Liver (tissue), 3 donors: ENCODE measurements around the gene LRRN2.

Experiments used
- ATF3 ChIP-seq: IDR thresholded peaks from 2 replicates; pipeline ENCODE4 v1.6.1; 2016; ENCODE audit warnings: antibody characterized with exemption
- CTCF ChIP-seq: fragments of 150-350 bp; IDR thresholded peaks from 2 replicates; pipeline ENCODE4 v1.5.1; 2017; ENCODE audit warnings: improper control_type of control experiment, low read depth, low read length; ENCODE audit not compliant: missing input control
- EGR1 ChIP-seq, 2 donors: IDR thresholded peaks; 2 replicates each; pipeline ENCODE4 v1.6.1; 2016 to 2018; ENCODE audit warnings: antibody characterized with exemption in 2 of 2, low read depth in 2 of 2
- GABPA ChIP-seq, 2 donors: IDR thresholded peaks in 1 of 2; conservative IDR thresholded peaks in 1 of 2; 2 replicates each; pipeline ENCODE4 v1.6.1; 2016; ENCODE audit warnings: antibody characterized with exemption in 2 of 2, mild to moderate bottlenecking in 1 of 2, moderate library complexity in 1 of 2
- JUND ChIP-seq, 2 donors: IDR thresholded peaks; 2 replicates each; pipeline ENCODE4 v1.6.1; 2016; ENCODE audit warnings: antibody characterized with exemption in 2 of 2
- RXRA ChIP-seq, 2 donors: IDR thresholded peaks; 2 replicates each; pipeline ENCODE4 v1.6.1; 2017 to 2018; ENCODE audit warnings: antibody characterized with exemption in 2 of 2, mild to moderate bottlenecking in 1 of 2
- SP1 ChIP-seq: IDR thresholded peaks from 2 replicates; pipeline ENCODE4 v1.6.1; 2018; ENCODE audit warnings: antibody characterized with exemption, mild to moderate bottlenecking
- TAF1 ChIP-seq: conservative IDR thresholded peaks from 2 replicates; pipeline ENCODE4 v1.6.1; 2016; ENCODE audit warnings: antibody characterized with exemption, mild to moderate bottlenecking
- YY1 ChIP-seq: IDR thresholded peaks from 2 replicates; pipeline ENCODE4 v1.6.1; 2016; ENCODE audit warnings: antibody characterized with exemption, mild to moderate bottlenecking
- ZBTB33 ChIP-seq: IDR thresholded peaks from 2 replicates; pipeline ENCODE4 v1.6.1; 2016; ENCODE audit warnings: antibody characterized with exemption
- donor health status: healthy.
- donor health status: healthy.

GRCh38 chr1:204703826-204704612 lies 18.5 kb upstream of the LRRN2 start:
- no peak for TF ChIP-seq CTCF
- no peak for TF ChIP-seq JUND (IDR thresholded peaks at IDR 0.05)
- TF ChIP-seq YY1, result no peak
- no peak for TF ChIP-seq ATF3
- TF ChIP-seq EGR1 (IDR thresholded peaks at IDR 0.05; ENCODE audit: low read depth in 2 of 2), result no peak
- TF ChIP-seq GABPA (IDR thresholded peaks at IDR 0.05 in 1 of 2, conservative IDR thresholded peaks at IDR 0.05 in 1 of 2), result no peak
- TF ChIP-seq RXRA (IDR thresholded peaks at IDR 0.05), result no peak
- TF ChIP-seq TAF1, result no peak
- TF ChIP-seq ZBTB33, result no peak
- no peak for TF ChIP-seq SP1
